Endodermal cell (in vitro differentiated cells): Measurements from ENCODE around the gene CCDC51. TPM values are rescaled to one million over a fixed set of nuclear protein-coding genes. Genes with fewer than 3 reads are reported as not detected.

Source experiments
- DNase-seq: peaks from one replicate; pipeline ENCODE4 v3.0.0-alpha.2; 2017
- H3K27ac ChIP-seq: 2 replicates; pipeline ENCODE4 v1.5.1; 2013; ENCODE audit warnings: mild to moderate bottlenecking, low read depth, low read length, moderate library complexity
- H3K27me3 ChIP-seq: 2 replicates; pipeline ENCODE4 v1.6.1; 2013; ENCODE audit warnings: mild to moderate bottlenecking, low read length, moderate library complexity; ENCODE audit not compliant: insufficient read depth, control insufficient read depth, poor library complexity, severe bottlenecking
- H3K36me3 ChIP-seq: 2 replicates; pipeline ENCODE4 v1.7.0; 2013; ENCODE audit warnings: mild to moderate bottlenecking, low read length, moderate library complexity; ENCODE audit not compliant: control insufficient read depth, insufficient read depth
- H3K4me1 ChIP-seq: one replicate; pipeline ENCODE4 v1.7.0; 2013; ENCODE audit warnings: low read length; ENCODE audit not compliant: control insufficient read depth, insufficient read depth
- H3K4me3 ChIP-seq: 2 replicates; pipeline ENCODE4 v1.5.1; 2013; ENCODE audit warnings: mild to moderate bottlenecking, low read length, moderate library complexity
- H3K9ac ChIP-seq: 2 replicates; pipeline ENCODE4 v1.6.1; 2013; ENCODE audit warnings: mild to moderate bottlenecking, low read length, moderate library complexity; ENCODE audit not compliant: poor library complexity, severe bottlenecking; ENCODE audit errors: extremely low read depth
- H3K9me3 ChIP-seq: 2 replicates; pipeline ENCODE4 v1.6.1; 2013; ENCODE audit warnings: mild to moderate bottlenecking, low read length, moderate library complexity; ENCODE audit not compliant: control insufficient read depth
- H3K27ac Mint-ChIP-seq: 2 replicates; pipeline ENCODE4 v1.8.0; 2020; ENCODE audit warnings: mixed read lengths
- H3K27me3 Mint-ChIP-seq: 2 replicates; pipeline ENCODE4 v1.8.0; 2021; ENCODE audit warnings: mild to moderate bottlenecking, mixed read lengths; ENCODE audit not compliant: insufficient read depth
- H3K36me3 Mint-ChIP-seq: 2 replicates; pipeline ENCODE4 v1.8.0; 2020; ENCODE audit warnings: low read depth, mixed read lengths
- H3K4me1 Mint-ChIP-seq: 2 replicates; pipeline ENCODE4 v1.8.0; 2020; ENCODE audit warnings: mixed read lengths
- H3K4me3 Mint-ChIP-seq: 2 replicates; pipeline ENCODE4 v1.8.0; 2020; ENCODE audit warnings: mild to moderate bottlenecking, moderate library complexity, mixed read lengths
- H3K9me3 Mint-ChIP-seq: 2 replicates; pipeline ENCODE4 v1.8.0; 2020; ENCODE audit warnings: mild to moderate bottlenecking, mixed read lengths
- CTCF ChIP-seq: fragments of 200-600 bp; sonication (generic); conservative IDR thresholded peaks from 2 replicates; pipeline ENCODE4 v1.5.0; 2021; ENCODE audit warnings: antibody characterized with exemption, mild to moderate bottlenecking
- WGBS, 2 experiments: methylation state at CpG; one replicate each; pipeline versions ENCODE4 v1.1.5 to v1.1.7; 2013; ENCODE audit warnings: missing lambda C conversion rate in 2 of 2, mixed read lengths in 1 of 2; ENCODE audit not compliant: insufficient coverage in 1 of 2, insufficient read length in 1 of 2; 5-methylcytosine and 5-hydroxymethylcytosine counted together
- total RNA-seq, 2 donors: library from RNA; stranded (reverse); fragmentation: NEBNext Ultra II Directional in 1 of 2; extraction: Animal tissue kit (Norgen Biotek cat#: 25700) in 1 of 2; gene quantifications; 2 replicates in 1 of 2; 3 replicates in 1 of 2; pipeline ENCODE4 v1.2.1, GENCODE V29; 2021

CCDC51 gene
- total RNA-seq, 2 donors from 2014 or later = 14.5 to 14.6 TPM

- Histone ChIP-seq H3K27ac (no peak overlapping the region), H3K27me3 (peaks cover 5% of the 10 kb centered on the region), H3K4me1 (no peaks in the 10 kb centered on the region), H3K9me3 (no peaks in the 10 kb centered on the region), H3K9ac (no peak overlapping the region), H3K4me3 (no peak overlapping the region), H3K36me3 (peaks cover 3% of the 10 kb centered on the region)
- Mint-ChIP-seq H3K36me3 (peaks cover 2% of the 10 kb centered on the region), H3K9me3 (no peaks in the 10 kb centered on the region), H3K4me1 (no peaks in the 10 kb centered on the region), H3K27ac (no peak overlapping the region), H3K27me3 (peaks cover 15% of the 10 kb centered on the region), H3K4me3 (no peak overlapping the region)
- DNase-seq = no peak
- TF ChIP-seq CTCF = no peak
- WGBS, 2 experiments = 47 to 74% methylated on average over 2 to 3 of the region's 3 CpGs
Measured at GRCh38 chr3:48395714-48396113, 44.2 kb downstream of the CCDC51 start.

GRCh38 chr3:48394391-48394790 is 45.5 kb downstream of the CCDC51 start:
- Mint-ChIP-seq H3K4me3 (no peak overlapping the region), H3K27me3 (peaks cover 15% of the 10 kb centered on the region), H3K27ac (no peak overlapping the region), H3K36me3 (no peaks in the 10 kb centered on the region), H3K9me3 (no peaks in the 10 kb centered on the region), H3K4me1 (no peaks in the 10 kb centered on the region)
- 100% methylated on average over 1 to 2 of the region's 2 CpGs for WGBS, 2 experiments
- peaks cover 5% of the 10 kb centered on the region for H3K27me3 ChIP-seq
- no peak for DNase-seq
- H3K9me3 ChIP-seq = no peaks in the 10 kb centered on the region
- no peak overlapping the region for H3K4me3 ChIP-seq
- H3K4me1 ChIP-seq = no peaks in the 10 kb centered on the region
- TF ChIP-seq CTCF = no peak
- no peak overlapping the region for H3K27ac ChIP-seq
- H3K9ac ChIP-seq = no peak overlapping the region
- H3K36me3 ChIP-seq = no peaks in the 10 kb centered on the region

- Histone ChIP-seq H3K9me3 (no peaks in the 10 kb centered on the region), H3K36me3 (no peaks in the 10 kb centered on the region), H3K9ac (no peak overlapping the region), H3K27me3 (no peaks in the 10 kb centered on the region), H3K4me3 (no peak overlapping the region), H3K4me1 (no peaks in the 10 kb centered on the region), H3K27ac (no peak overlapping the region)
- no peaks in the 10 kb centered on the region for H3K4me1 Mint-ChIP-seq
- WGBS, 2 experiments = 93 to 94% methylated on average over 2 of the region's 2 CpGs
- no peak overlapping the region for H3K4me3 Mint-ChIP-seq
- no peaks in the 10 kb centered on the region for H3K36me3 Mint-ChIP-seq
- no peaks in the 10 kb centered on the region for H3K9me3 Mint-ChIP-seq
- no peak for DNase-seq
- H3K27me3 Mint-ChIP-seq = peaks cover 10% of the 10 kb centered on the region
- H3K27ac Mint-ChIP-seq = no peak overlapping the region
- no peak for TF ChIP-seq CTCF
Measured at GRCh38 chr3:48388966-48389365, 51.0 kb downstream of the CCDC51 start.
